HUES6 (cell line): ENCODE data around the gene CXCL5.

Source experiments
- H3K27ac ChIP-seq: 2 replicates; pipeline ENCODE4 v1.7.0; 2013; ENCODE audit warnings: low read depth, mild to moderate bottlenecking, low read length, inconsistent platforms
- H3K27me3 ChIP-seq: 2 replicates; pipeline ENCODE4 v1.6.1; 2013; ENCODE audit warnings: low read length; ENCODE audit not compliant: control insufficient read depth, insufficient read depth
- H3K36me3 ChIP-seq: 2 replicates; pipeline ENCODE4 v1.6.1; 2013; ENCODE audit warnings: low read length; ENCODE audit not compliant: control insufficient read depth, insufficient read depth
- H3K4me1 ChIP-seq: 2 replicates; pipeline ENCODE4 v1.6.1; 2013; ENCODE audit warnings: low read length; ENCODE audit not compliant: control insufficient read depth, insufficient read depth
- H3K4me3 ChIP-seq: 2 replicates; pipeline ENCODE4 v1.5.1; 2013; ENCODE audit warnings: low read depth, low read length
- H3K9ac ChIP-seq: one replicate; pipeline ENCODE4 v1.6.1; 2013; ENCODE audit warnings: mild to moderate bottlenecking, low read length
- H3K9me3 ChIP-seq: 2 replicates; pipeline ENCODE4 v1.6.1; 2013; ENCODE audit warnings: low read depth, low read length; ENCODE audit not compliant: control insufficient read depth, insufficient read depth

Gene CXCL5

DNA sequence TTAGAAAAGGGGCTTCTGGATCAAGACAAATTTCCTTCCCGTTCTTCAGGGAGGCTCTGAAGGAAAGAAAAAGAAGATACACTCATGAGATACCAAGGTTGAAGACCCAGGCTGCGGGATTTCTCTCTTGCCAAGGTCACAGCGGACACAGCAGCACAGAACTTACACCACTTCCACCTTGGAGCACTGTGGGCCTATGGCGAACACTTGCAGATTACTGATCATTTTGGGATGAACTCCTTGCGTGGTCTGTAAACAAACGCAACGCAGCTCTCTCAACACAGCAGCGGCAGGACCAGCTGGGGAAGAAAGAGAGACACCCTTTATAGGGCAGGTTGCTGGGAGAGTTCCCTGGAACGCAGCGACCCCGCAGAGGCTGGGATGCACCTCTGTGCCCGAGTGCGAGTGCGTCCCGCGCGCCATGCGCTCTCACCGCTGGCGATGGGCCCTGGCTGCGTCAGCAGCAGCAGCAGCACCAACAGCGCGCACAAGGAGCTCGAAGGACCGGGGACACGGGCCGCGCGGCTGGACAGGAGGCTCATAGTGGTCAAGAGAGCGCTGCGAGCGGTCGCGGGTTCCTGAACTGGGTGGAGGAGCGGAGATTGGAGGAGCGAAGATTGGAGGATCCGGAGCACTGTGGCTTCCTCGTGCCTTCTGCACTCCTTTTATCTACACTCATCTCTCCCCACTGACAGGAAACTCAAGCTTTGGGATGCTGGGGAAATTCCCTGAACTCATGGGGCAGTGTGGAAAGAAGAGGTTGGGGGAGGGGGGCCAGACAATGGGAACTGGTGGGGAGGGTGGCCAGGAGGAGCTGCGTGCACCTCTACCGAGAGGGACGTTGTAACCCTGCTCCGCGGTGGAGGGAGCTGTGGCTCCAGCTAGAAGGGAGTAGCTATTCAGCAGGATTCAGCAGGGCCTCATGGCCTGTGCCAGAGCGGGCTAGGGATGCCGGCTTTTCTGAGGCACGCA, at the start of gene CXCL5:
CXCL5 (minus strand) TSS at position 638 of the 972 bp plus-strand sequence; CDS start at position 542, 96 bp downstream.
- Histone ChIP-seq H3K36me3 (no peaks in the 10 kb centered on the region), H3K27me3 (peaks cover 19% of the 10 kb centered on the region; the same call in 1 of the 2 replicates), H3K9me3 (no peaks in the 10 kb centered on the region), H3K9ac (peak within 1 kb of the TSS; percentile 49), H3K4me3 (peak within 1 kb of the TSS; percentile 53), H3K4me1 (peaks cover 21% of the 10 kb centered on the region), H3K27ac (no peak within 1 kb of the TSS; the same call in 1 of the 2 replicates)

GRCh38 chr4:74047152-74047551, 48.7 kb upstream of the CXCL5 start:
- Histone ChIP-seq H3K27me3 (no peaks in the 10 kb centered on the region), H3K4me3 (no peak overlapping the region), H3K4me1 (no peaks in the 10 kb centered on the region), H3K9me3 (peaks cover 3% of the 10 kb centered on the region; the same call in 1 of the 2 replicates), H3K27ac (no peak overlapping the region), H3K9ac (no peak overlapping the region), H3K36me3 (no peaks in the 10 kb centered on the region)

GRCh38 chr4:74045772-74046171, 47.3 kb upstream of the CXCL5 start:
- no peaks in the 10 kb centered on the region for H3K4me1 ChIP-seq
- H3K27me3 ChIP-seq, result no peaks in the 10 kb centered on the region

GRCh38 chr4:74045247-74045646, 46.8 kb upstream of the CXCL5 start:
- Histone ChIP-seq H3K4me3 (no peak overlapping the region), H3K36me3 (no peaks in the 10 kb centered on the region), H3K27me3 (no peaks in the 10 kb centered on the region), H3K4me1 (no peaks in the 10 kb centered on the region), H3K27ac (no peak overlapping the region), H3K9ac (no peak overlapping the region), H3K9me3 (peaks cover 3% of the 10 kb centered on the region; the same call in 1 of the 2 replicates)

More at GRCh38 chr4:74045772-74046171, 47.3 kb upstream of the CXCL5 start:
- Histone ChIP-seq H3K9ac (no peak overlapping the region), H3K36me3 (no peaks in the 10 kb centered on the region), H3K27ac (no peak overlapping the region), H3K4me3 (no peak overlapping the region), H3K9me3 (peaks cover 3% of the 10 kb centered on the region; the same call in 1 of the 2 replicates)

GRCh38 chr4:74044677-74045076, 46.2 kb upstream of the CXCL5 start:
- no peaks in the 10 kb centered on the region for H3K27me3 ChIP-seq
- peaks cover 3% of the 10 kb centered on the region; the same call in 1 of the 2 replicates for H3K9me3 ChIP-seq
- H3K4me1 ChIP-seq, result no peaks in the 10 kb centered on the region
- no peak overlapping the region for H3K9ac ChIP-seq
- no peak overlapping the region for H3K4me3 ChIP-seq
- H3K27ac ChIP-seq, result no peak overlapping the region
- H3K36me3 ChIP-seq, result no peaks in the 10 kb centered on the region

DNA sequence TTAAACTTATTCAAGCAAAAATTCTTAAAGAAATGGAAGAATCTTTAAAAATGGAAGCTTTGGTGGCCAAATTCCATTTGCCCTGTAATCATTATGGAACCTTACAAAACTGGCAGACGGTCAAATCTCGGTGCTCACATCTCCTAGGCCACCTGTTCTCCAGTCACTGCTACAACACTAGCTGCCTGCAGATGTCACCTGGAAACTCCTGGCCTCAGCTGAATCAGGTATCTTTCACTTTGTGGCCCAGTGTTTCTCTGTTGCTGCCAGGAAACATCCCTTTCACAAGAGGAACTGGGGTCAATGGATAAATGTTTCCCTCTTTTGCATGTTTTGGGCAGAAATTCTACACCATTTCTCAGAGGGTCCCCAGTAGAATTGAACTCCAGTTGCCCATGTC, 44.2 kb upstream of the CXCL5 start:
- H3K27me3 ChIP-seq, result peaks cover 9% of the 10 kb centered on the region
- peaks cover 6% of the 10 kb centered on the region; the same call in 1 of the 2 replicates for H3K4me1 ChIP-seq
- H3K9ac ChIP-seq, result no peak overlapping the region
- H3K36me3 ChIP-seq, result no peaks in the 10 kb centered on the region
- no peak overlapping the region for H3K4me3 ChIP-seq
- peaks cover 3% of the 10 kb centered on the region; the same call in 1 of the 2 replicates for H3K9me3 ChIP-seq
- no peak overlapping the region for H3K27ac ChIP-seq

- Histone ChIP-seq H3K4me3 (no peak overlapping the region), H3K4me1 (peaks cover 14% of the 10 kb centered on the region), H3K27ac (no peak overlapping the region), H3K9ac (no peak overlapping the region), H3K9me3 (no peaks in the 10 kb centered on the region), H3K36me3 (no peaks in the 10 kb centered on the region), H3K27me3 (peaks cover 9% of the 10 kb centered on the region)
These were observed 42.9 kb upstream of the CXCL5 start for GRCh38 chr4:74041418-74041817.

DNA sequence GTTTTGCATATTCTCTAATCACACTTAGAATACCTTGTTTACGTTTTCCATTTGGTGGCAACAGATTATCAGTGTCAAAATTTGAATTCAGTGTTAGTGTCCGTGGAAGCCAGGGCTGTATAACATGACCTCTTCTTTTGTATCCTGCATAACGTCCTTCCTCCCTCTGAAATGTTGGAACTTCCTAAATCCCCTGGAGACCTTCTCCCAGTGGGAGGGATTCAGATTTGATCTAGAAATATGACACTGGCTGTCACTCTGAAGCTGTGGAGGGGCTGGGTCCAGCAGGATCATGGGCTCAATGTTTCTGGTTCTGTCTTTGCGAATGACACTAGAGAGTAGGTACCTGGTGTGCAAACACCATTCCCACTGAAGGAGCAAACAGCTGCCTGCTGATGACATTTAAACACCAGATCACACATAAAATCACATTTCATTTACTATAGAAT, 40.9 kb upstream of the CXCL5 start:
- Histone ChIP-seq H3K9ac (peak overlapping the region; percentile 72), H3K4me1 (peaks cover 14% of the 10 kb centered on the region), H3K9me3 (no peaks in the 10 kb centered on the region), H3K27me3 (peaks cover 9% of the 10 kb centered on the region), H3K36me3 (no peaks in the 10 kb centered on the region), H3K27ac (no peak overlapping the region), H3K4me3 (peak overlapping the region; percentile 85)

DNA sequence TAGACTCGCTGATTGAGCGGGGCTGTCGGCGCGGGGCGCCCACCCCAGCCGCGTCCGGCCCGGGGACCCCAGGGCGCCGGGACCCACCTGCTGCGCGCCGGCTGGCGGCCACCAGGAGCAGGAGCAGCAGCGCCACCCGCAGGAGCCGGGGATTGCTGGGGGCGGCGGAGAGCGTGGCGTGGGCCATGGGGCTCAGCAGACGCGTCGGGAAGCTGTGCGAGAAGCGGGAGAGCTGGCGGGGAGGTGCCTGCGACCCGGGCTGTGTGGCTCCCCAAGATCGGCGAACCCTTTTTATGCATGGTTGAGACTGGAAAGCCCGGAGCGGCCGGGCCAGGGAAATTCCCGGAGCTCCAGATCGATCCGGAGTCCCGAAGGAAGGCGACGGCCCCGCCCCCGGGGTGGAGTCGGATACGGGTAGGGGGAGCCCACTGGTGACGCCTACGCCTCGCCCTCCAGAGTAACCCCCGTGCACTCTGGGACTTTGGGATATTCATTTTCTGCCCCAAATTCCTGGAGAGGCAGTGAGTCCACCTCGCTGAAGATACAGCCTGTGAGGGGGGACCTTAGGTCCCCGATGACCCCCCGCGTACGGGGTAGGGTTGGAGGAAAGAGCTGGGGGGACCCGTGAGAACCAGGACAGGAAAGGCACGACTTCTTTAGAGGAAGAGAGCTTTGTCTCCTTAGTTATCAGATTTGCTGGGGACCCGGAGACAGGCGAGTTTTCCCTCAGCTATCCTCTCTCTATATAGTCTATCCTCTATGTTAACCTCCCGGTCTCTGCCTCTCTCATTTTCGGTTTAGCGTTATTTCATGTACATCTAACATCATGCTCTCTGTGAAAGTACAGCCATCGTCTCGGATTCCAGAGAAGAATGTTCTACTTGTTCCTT, 40.2 kb upstream of the CXCL5 start, which contains the start of gene CXCL3:
CXCL3 (minus strand) TSS at position 265 of the 890 bp plus-strand sequence; CDS start at position 187, 78 bp downstream.
- Histone ChIP-seq H3K36me3 (no peaks in the 10 kb centered on the region), H3K4me1 (peaks cover 14% of the 10 kb centered on the region), H3K27ac (no peak within 1 kb of the TSS), H3K27me3 (peaks cover 9% of the 10 kb centered on the region), H3K4me3 (peak within 1 kb of the TSS; percentile 85), H3K9me3 (no peaks in the 10 kb centered on the region), H3K9ac (peak within 1 kb of the TSS; percentile 72)

DNA sequence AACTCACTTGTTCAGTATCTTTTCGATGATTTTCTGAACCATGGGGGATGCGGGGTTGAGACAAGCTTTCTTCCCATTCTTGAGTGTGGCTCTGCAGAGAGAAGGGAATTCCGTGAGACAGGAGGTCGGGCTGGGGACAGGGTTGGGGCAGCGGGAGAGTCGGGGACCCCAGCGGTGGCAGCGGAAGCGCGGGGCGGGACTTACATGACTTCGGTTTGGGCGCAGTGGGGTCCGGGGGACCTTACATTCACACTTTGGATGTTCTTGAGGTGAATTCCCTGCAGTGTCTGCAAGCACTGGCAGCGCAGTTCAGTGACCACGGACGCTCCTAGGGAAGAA, 39.6 kb upstream of the CXCL5 start:
- peak overlapping the region; percentile 72 for H3K9ac ChIP-seq
- H3K9me3 ChIP-seq, result no peaks in the 10 kb centered on the region
- peaks cover 9% of the 10 kb centered on the region for H3K27me3 ChIP-seq
- no peak overlapping the region for H3K27ac ChIP-seq
- H3K36me3 ChIP-seq, result no peaks in the 10 kb centered on the region
- H3K4me1 ChIP-seq, result peaks cover 14% of the 10 kb centered on the region
- peak overlapping the region; percentile 85 for H3K4me3 ChIP-seq
